H54 (cell line): Measurements from ENCODE around the gene CD247.
"Not testable (repeated sequence)": the region's sequence is repeated elsewhere in the genome, so short reads cannot be mapped to it uniquely, and the experiment has no call there.

Experiments used
- DNase-seq: peaks from one replicate; pipeline ENCODE4 v3.0.0; 2011; ENCODE audit warnings: low spot score, mixed read lengths; ENCODE audit not compliant: insufficient read length
- FAIRE-seq: peaks from 3 replicates; lab custom pipeline; 2011; peaks lifted over from hg19 to GRCh38; lab: Jason Lieb, UNC
- POLR2A ChIP-seq: IDR thresholded peaks from 2 replicates; pipeline ENCODE4 v1.6.1; 2011; ENCODE audit warnings: low read depth, mild to moderate bottlenecking, low read length

Gene CD247

DNA sequence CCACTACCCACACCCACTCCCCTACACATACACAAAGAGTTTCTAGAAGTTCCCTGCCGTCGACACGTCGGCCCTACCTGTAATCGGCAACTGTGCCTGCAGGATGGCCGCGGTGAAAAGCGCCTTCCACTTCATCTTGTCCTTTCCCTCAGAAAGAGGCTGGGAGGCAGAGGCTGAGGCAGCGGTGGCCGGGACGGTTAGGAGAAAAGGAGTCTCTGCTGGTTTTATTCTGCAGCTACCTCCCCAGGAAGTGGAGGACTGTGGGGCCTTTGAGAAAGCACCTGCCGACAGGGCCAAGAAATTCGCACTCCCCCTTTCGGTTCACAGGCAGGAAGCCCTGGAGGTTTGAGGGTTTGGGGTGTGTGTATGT is at the start of gene CD247:
Gene CD247 (minus strand): TSS at position 199 of the 370 bp plus-strand sequence. CDS start 64 bp downstream, at position 135.
- DNase-seq (no peak), FAIRE-seq (no peak)
- no peak for TF ChIP-seq POLR2A

DNA sequence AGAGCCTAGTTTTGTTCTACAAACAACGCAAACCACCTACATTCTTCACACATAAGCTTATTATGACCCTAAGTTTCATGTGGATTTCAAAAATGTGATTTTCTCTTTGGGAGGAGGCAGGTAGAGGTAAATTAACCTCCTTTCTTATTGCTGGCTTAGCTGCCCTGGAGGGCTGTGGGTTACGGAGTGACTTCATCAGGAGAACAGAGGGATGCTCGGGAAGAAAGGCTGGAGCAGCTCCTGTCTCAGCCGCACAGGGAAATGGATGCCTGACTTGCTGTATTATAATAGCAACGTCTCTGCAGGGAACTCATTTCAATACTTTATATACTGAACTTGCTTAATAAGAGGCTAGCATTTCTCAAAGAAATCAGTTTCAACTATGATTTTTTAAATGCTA is 49.3 kb upstream of the CD247 start:
- DNase-seq: no peak
- no peak for TF ChIP-seq POLR2A
- no peak for FAIRE-seq

DNA sequence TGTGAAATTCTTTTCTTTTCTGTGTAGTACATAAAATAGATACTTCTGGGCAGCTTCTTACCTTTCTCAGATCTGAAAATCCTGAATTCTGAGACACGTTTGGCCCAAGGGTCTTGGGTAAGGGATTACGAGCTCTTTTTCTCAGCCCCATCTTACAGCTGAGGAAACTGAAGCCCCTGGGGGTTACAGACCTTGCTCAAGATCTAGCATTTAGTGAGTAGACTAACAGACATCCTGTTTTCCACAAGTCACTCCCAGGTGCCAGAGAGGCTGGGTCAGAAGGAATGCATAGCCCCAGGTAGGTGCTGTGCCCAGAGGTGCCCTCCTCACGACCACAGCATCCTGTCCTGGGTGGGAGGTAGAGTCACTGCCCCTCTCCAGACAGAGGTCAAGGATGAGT is 48.4 kb upstream of the CD247 start:
- DNase-seq: no peak
- FAIRE-seq: no peak
- no peak for TF ChIP-seq POLR2A

DNA sequence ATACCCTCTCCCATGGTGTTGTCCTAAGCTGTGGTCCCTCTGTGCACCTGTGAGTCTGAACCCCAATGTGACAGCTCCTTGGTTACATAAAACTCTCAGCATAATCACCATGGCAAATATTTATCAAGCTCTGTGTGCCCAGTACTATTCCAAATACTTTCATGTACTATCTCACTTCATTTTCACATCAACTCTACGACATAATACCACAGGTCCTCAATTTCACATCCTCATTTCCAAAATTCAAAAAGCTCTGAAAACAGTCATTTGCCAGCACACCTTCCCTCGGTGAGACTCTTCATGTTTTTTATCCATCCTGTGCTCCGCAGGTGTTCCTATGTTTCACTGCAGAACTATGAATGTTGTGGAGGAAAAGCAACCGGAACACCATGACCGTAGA is 47.6 kb upstream of the CD247 start:
- DNase-seq (no peak), FAIRE-seq (no peak)
- no peak for TF ChIP-seq POLR2A

DNA sequence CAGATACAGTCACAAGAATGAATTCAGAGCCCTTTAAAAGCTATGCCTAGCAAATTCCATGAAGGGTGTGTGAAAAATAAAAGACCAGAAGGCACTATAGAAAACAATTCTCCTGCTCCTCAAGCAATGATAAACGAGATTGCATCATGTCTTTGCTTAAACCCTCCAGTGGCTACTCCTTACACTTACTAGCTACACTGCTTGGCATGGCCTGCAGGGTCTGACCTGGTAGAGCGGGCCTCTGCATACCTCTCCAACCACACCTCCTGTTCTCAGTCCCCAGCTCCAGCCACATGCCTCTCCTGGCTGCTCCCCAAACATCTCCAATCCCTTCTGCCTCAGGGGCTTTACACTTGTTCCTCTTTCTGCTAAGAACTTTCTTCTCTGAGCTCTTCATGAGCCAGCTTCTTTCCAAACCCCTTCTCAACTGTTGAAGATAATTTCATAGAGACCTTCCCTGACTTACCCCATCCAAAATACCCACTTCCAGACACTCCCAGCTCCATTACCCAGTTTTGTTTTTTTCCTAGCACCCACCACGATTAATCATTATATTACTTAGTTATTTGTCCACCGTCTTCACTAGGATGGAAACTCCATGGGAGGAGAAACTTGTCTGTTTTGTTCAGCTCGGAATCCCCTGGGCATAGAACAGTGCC is 46.4 kb upstream of the CD247 start:
- FAIRE-seq (no peak), DNase-seq (no peak)
- no peak for TF ChIP-seq POLR2A

DNA sequence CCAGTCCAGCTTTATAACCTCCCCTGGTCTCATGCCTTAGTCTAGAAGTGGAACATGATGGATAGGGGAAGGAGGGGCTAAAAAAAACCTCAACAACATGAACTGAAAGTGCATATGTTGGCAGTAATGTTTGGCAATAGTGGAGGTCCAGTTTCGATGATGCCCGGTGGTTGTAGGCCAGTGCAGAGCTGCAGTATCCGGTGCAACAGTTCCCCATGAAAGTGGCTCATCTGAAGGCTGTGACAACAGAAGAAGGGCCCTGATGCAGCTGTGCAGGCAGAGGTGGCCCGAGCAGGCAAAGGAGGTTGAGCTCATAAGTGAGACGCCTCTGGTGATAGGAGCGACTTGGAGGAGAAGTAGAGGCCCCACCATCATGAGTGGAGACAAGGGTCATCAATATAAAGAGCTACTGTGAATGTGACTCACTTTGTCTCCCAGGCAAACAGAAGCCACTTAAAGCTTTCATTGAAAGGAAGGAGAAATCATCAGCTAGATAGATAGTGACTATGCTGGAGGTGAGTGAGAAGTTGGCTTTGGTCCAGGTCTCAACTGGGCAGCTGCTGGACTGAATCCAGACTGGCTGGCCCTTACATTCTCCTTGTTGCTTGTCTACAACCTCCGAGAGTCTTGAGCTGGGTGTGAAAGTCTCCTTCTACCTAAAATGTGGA is 45.4 kb upstream of the CD247 start:
- DNase-seq (no peak), FAIRE-seq (no peak)
- TF ChIP-seq POLR2A: no peak

DNA sequence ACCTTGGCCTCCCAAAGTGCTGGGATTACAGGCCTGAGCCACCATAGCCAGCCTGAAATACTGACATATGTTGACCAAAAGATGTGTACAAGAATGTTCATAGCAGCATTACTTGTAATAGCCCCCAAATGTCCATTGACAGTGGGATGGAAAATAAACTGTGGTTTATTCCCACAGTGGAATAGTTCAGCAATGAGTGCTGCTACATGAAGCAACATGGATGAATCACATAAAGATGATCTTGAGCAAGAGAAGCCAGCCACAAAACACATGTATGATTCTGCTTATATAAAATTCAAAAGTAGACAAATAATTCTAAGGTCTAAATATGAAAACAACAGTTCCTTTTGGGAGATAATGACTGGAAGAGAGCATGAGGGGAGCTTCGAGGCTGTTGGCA is 44.4 kb upstream of the CD247 start:
- FAIRE-seq: no peak
- DNase-seq: no peak
- TF ChIP-seq POLR2A: no peak

DNA sequence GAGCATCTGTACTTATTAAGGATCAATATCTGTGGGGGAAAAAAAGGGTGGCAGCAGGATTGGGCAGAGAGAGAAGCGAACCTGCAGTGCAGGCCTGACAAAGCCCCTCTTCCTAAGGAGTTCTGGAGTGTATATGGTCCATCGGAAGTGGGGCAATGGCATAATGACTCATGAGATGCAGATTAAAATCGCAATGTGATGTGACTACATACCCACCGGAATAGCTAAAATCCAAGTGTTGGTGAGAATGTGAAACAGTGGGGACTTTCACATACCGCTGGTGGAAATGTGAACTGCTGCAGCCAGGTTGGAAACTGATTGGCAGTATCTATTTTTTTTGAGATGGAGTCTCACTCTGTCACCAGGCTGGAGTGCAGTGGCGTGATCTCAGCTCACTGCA is 43.4 kb upstream of the CD247 start:
- DNase-seq: no peak
- no peak for TF ChIP-seq POLR2A
- FAIRE-seq: no peak

DNA sequence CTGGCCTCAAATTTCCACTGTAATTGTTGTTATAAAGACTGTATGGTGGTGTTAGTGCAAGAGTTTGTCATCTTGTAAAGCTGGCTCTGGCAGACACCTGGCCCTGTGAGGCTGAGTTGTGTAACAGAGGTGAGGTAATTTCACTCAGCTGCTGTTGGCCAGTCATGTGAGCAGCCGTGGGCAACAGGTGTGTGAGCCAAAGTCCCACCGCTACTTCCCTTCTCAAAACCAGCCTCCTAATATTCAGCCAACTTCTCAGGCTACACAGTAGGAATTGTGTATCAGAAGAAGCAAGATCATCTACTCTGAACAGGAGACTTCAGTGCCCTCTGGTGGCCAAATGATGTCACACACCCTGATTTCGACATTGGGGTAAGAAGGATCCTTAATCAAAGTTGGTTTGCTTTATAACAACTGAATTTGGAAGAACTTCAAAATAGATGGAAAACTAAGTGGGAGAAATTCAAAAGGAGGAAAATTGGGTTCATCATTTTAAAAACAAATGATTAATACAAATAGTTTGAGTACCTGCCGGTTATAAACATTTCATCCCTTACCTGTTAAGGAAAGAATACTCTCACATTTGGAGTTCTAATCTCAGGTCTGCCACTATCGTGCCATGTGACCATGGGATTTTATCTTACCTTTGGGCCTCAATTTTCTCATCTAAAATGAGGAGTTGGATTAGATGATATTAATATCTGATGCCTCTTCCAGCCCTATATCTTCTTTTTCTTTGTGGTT is 37.8 kb upstream of the CD247 start:
- DNase-seq: peak; percentile 61
- TF ChIP-seq POLR2A: no peak
- FAIRE-seq: peak; percentile 50

DNA sequence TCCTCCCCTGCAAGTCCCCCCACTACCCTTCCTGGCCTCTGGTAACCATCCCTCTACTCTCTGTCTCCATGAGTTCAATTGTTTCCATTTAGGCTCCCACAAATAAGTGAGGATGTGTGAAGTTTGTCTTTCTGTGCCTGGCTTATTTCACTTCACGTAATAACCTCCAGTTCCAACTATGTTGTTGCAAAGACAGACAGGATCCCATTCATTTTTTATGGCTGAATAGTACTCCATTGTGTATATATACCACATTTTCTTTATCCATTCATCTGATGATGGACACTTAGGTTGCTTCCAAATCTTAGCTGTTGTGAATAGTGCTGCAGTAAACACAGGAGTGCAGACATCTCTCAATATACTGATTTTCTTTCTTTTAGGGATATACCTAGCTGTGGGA is 36.7 kb upstream of the CD247 start:
- not testable (repeated sequence) for FAIRE-seq, DNase-seq

DNA sequence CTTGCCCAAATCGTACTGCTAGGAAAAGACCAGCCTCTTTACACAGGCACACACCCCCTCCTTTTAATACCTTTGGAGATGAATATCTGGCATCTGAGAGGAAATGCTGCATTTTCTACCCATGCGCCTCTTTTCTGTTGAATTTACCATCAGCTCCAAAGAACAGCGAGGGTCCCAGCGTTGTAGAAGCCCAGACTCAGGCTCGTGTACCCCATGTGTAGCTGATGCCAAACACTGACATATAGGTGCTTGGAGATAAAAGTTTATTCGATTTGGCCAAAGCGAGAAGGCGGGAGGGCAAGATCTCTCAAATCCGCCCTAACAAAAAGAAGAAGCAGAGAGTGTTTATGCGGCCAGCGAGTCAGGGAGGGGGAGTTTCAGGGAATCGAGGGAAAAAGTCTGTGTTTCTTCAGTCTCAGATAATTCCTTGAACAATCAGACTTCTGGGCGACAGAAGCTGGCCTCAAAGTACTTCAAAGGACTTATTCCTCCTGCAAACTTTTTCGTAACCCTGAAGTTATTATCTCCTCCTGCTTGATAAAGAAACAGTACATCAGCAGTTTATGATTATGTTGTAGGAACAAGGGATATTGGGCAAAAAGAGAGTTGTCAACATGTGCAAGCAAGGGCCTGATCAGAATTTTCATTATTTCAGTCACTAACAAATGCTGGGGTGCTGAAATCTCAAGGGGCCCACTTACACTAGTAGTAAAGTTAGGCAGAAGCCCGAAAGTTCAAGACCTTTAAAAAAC is 35.9 kb upstream of the CD247 start:
- no peak for TF ChIP-seq POLR2A
- DNase-seq (no peak), FAIRE-seq (no peak)

DNA sequence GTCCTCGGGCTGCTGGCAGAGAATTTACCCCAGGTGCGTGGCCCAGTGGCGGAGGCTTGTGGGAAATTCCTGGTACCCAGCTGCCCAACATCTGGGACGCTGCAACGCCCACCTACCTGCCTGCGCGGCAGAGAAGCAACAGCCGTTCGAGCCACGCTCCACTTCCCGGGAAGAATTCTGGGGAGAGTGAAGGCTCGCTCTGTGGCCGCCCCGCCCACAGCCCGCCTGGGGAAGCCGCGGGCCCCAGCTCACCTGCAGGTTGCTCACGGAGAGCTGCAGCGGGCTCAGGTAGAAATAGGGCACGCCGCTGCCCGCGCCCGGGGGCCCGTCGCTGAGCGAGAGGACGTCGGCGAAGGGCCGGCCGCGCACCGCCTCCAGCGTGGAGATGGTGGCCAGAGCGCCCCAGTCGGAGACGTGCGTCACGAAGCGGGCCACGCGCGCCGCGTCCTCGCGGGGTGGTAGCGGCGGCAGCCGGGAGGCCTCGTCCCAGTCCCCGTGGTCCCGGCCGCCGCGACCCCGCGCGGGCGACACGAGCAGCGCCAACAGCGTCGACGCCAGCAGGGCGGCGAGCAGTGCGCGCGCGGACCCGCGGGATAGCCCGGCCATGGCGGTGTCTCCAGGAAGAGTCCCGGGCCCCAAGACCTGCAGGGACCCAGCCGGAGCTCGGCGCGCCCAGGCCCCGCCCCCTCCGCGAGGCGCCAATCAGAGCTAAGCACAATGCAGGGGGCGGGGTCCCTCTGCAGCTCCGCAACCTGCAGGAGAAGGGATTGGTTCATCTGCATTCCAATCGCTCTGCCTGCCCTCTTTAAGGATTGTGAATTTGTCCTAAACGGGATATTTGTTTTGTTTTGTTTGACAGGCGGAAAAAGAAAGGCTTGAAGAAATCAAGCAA is 35.1 kb upstream of the CD247 start, which contains the start of gene CREG1:
Gene CREG1 (minus strand): TSS at position 627 of the 892 bp plus-strand sequence.
- no peak for FAIRE-seq

DNA sequence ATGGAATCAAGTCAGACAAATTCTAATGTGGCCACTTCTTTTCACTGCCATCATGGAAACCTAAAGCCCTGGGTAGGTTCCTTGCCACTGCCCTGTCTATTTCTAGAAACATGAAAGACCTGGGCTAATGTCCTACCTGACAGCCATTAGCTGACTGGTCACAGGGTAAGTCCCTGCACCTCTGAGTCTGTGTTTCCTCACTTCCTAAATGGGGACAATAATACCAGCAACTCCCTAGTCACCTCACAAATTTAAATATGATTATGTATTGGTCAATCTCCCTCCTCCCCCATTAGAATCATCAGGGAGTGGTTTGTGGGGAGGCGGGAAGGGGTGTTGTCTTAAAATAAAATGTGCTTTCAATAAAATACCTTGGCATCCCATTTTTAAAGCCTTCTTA is 33.0 kb upstream of the CD247 start:
- no peak for FAIRE-seq
- TF ChIP-seq POLR2A: no peak
- no peak for DNase-seq

More for the DNA sequence above, 35.1 kb upstream of the CD247 start, which contains the start of gene CREG1:
- peak; percentile 96 for DNase-seq
- peak; percentile 74 for TF ChIP-seq POLR2A
